Fibroblast of pulmonary artery (primary cell): ENCODE data around the gene C5orf15.
"Not testable (repeated sequence)": the region's sequence is repeated elsewhere in the genome, so short reads cannot be mapped to it uniquely, and the experiment has no call there.

Source experiments
- DNase-seq: peaks from one replicate; pipeline ENCODE4 v3.0.0-alpha.2; 2010; ENCODE audit warnings: low read depth
- H3K4me3 ChIP-seq: replicated peaks from 2 replicates; pipeline ENCODE4 v1.5.1; 2011; ENCODE audit warnings: low read depth, mild to moderate bottlenecking, control low read depth, low read length, moderate library complexity
- CTCF ChIP-seq: IDR thresholded peaks from 2 replicates; pipeline ENCODE4 v1.5.1; 2011; ENCODE audit warnings: mild to moderate bottlenecking, control low read depth, low read length, inconsistent platforms; ENCODE audit errors: missing control alignments

C5orf15 gene

GRCh38 chr5:133962801-133963476 is 5.5 kb downstream of the C5orf15 start:
- no peak overlapping the region for H3K4me3 ChIP-seq
- DNase-seq = peak; percentile 64
- no peak for TF ChIP-seq CTCF

- no peak for DNase-seq
- no peak overlapping the region for H3K4me3 ChIP-seq
- no peak for TF ChIP-seq CTCF
Observed at GRCh38 chr5:133962131-133962530, 6.3 kb downstream of the C5orf15 start.

- DNase-seq = no peak
- H3K4me3 ChIP-seq = no peak overlapping the region
- no peak for TF ChIP-seq CTCF
Observed at GRCh38 chr5:133959643-133960042, 8.8 kb downstream of the C5orf15 start.

- no peak overlapping the region for H3K4me3 ChIP-seq
- no peak for TF ChIP-seq CTCF
- DNase-seq = no peak
Observed at GRCh38 chr5:133957591-133957990, 10.8 kb downstream of the C5orf15 start.

GRCh38 chr5:133957080-133957479 is 11.3 kb downstream of the C5orf15 start:
- H3K4me3 ChIP-seq = no peak overlapping the region
- no peak for DNase-seq
- TF ChIP-seq CTCF = no peak

GRCh38 chr5:133956196-133956595 is 12.2 kb downstream of the C5orf15 start:
- H3K4me3 ChIP-seq, DNase-seq: not testable (repeated sequence)

- no peak overlapping the region for H3K4me3 ChIP-seq
- DNase-seq = no peak
- TF ChIP-seq CTCF = no peak
Observed at GRCh38 chr5:133953568-133954145, 14.8 kb downstream of the C5orf15 start.
